GM18508 (cell line): ENCODE measurements around the gene MIA2.
"Not testable (repeated sequence)": the region's sequence is repeated elsewhere in the genome, so short reads cannot be mapped to it uniquely, and the experiment has no call there.

Experiments
- ATAC-seq: cut with Tn5 transposase; IDR thresholded peaks from one replicate; pipeline ENCODE4 v1.9.1; 2021; ENCODE audit warnings: moderate number of reproducible peaks; ENCODE audit not compliant: insufficient read depth, unreplicated experiment

Gene MIA2

GRCh38 chr14:39233680-39234326 lies at the start of gene MIA2:
TSS of gene MIA2 (plus strand) at chr14:39233915. CDS start at chr14:39234115, 200 bp downstream.
- ATAC-seq: no peak

GRCh38 chr14:39184628-39185255 lies 49.0 kb upstream of the MIA2 start:
- no peak for ATAC-seq

DNA sequence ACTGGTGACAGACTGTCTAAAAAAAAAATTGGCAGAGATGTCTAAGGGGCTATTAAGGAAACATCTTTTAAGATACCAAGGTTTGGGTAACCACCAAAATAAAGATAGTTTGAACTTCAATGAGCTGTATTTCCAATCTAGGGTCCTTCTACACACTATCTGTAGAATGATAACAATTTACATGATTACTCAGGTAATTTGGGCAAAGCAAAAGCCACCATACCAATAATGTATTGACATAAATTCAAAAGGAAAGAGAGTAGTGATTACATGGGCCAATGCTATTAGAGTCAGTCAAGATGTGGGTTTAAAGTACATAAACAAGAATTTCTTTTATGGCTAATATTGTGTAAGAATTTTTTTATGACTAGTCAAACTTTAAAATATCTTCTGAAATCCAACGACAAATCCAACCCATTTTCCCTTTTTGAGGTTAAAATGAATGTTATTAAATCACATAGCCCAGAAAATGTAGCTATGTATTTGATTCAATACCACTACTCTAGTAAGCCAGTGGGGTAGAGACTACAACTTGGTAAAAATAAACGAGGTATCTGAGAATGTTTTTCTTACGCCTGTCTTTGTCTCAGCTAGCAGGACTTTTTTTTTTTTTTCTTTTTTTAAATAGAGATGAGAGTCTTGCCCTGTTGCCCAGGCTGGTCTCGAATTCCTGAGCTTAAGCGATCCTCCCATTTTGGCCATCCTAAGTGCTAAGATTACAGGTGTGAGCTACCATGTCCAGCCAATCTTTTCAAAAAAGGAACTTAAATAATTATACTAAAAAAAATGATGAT lies 48.3 kb upstream of the MIA2 start:
- no peak for ATAC-seq

DNA sequence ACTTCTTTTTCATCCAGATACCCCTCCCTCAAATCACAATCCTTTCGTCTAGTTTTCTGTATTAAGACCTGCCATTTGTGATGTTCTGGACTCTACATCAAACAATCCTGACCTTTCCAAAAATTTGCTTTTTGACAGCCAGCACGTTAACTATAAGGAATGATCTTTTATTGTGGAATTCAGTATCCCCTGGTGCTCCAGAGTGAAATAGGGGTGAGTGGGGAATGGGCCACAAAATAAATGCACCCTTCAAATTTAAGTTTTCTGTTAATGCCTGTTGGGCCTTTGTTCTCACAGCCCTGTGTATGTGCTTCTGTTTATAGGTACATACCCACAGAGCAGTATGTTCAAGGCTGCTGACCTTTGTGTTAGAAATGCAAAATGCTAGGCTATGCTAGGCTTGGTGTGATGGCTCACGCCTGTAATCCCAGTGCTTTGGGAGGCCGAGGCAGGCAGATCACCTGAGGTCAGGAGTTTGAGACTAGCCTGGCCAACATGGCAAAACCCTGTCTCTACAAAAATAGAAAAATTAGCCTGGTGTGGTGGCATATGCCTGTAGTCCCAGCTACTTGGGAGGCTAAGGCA lies 46.7 kb upstream of the MIA2 start:
- no peak for ATAC-seq

DNA sequence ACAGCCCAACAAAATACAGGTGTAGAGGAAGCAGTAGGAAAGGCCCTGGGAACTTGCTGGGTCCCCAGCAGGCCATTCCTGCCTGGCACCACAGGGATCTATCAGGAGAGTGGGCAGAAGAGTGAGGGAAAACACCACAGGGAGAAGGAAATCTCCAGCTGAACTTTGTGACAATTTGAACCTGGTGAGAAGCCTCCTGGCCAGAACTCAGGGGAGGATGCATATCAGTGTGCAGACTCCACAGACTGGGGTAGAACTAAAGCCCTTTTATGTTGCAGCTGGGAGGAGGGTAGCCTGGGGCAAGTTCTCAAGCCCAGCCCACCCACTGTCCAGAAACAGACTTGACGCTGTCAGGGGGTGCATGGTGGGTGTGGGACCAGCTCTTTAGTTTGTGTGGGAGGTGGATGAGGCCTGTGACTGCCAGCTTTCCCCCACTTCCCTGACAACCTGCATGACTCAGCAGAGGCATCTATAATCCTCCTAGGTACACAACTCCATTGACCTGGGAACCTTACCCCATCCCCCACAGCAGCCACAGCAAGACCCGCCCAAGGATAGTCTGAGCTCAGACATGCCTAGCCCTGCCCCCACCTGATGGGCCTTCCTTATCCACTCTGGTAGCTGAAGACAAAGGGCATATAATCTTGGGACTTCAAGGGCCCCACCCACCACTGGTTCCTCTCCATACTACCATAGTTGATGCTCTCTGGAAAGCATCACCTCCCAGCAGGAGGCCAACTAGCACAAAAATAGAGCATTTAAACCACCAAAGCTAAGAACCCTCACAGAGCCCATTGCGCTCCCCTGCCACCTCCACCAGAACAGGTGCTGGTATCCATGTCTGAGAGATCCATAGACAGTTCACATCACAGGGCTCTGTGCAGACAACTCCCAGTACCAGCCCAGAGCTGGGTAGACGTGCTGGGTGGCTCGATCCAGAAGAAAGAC lies 29.8 kb upstream of the MIA2 start:
- ATAC-seq: no peak

DNA sequence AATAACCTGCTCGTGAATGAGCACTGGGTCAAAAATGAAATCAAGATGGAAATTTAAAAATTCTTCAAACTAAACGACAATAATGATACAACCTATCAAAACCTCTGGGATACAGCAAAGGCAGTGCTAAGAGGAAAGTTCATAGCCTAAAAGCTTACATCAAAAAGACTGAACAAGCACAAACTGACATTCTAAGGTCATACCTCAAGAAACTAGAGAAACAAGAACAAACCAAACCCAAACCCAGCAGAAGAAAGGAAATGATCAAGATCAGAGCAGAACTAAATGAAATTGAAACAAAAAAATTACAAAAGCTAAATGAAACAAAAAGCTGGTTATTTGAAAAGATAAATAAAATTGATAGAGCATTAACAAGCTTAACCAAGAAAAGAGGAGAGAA lies 26.3 kb upstream of the MIA2 start:
- not testable (repeated sequence) for ATAC-seq

- ATAC-seq: no peak
Observed at GRCh38 chr14:39211109-39211741, 22.5 kb upstream of the MIA2 start.

GRCh38 chr14:39212034-39212433 lies 21.7 kb upstream of the MIA2 start:
- no peak for ATAC-seq

GRCh38 chr14:39212693-39213092 lies 21.0 kb upstream of the MIA2 start:
- ATAC-seq: no peak

- no peak for ATAC-seq
Observed at GRCh38 chr14:39217214-39217879, 16.4 kb upstream of the MIA2 start.

DNA sequence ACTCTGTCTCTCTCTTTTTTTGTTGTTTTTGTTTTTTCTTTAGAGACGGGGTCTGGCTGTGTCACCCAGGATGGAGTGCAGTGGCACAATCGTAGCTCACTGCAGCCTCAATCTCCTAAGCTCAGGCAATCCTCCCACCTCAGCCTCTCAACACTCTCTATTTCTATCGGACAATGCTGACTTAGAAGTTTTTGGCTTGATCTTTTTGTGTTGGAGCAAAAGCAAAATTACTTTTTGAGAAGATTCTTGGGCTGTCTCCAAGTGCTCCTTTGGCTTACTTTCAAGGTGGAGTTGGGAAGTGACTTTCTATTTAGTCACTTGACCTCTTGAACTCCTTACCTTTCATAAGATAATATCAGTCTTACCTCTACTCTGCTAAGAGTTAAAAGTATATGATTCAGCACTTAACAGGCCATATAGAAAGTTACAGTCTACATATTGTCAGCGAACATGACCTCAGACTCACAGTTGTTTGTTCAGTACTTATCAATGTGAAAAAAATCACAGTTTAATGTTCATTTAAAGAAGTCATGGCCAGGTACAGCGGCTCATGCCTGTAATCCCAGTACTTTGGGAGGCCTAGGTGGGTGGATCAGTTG lies 15.4 kb upstream of the MIA2 start:
- no peak for ATAC-seq

GRCh38 chr14:39219075-39219499 lies 14.6 kb upstream of the MIA2 start:
- ATAC-seq: no peak

DNA sequence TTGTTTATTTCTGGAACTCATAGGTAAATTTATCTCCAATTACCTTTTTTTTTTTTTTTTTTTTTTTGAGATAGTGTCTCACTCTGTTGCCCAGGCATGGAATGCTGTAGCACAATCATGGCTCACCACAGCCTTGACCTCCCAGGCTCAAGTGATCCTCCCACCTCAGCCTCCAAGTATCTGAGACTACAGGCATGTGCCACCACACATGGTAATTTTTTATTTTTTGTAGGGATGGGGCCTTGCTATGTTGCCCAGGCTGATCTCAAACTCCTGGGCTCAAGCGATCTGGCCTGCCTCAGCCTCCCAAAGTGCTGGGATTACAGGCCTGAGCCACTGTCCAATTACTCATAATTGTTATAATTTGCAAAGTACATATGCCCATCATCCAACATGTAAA lies 13.2 kb upstream of the MIA2 start:
- ATAC-seq: not testable (repeated sequence)

GRCh38 chr14:39228044-39228443 lies 5.7 kb upstream of the MIA2 start:
- ATAC-seq: no peak

DNA sequence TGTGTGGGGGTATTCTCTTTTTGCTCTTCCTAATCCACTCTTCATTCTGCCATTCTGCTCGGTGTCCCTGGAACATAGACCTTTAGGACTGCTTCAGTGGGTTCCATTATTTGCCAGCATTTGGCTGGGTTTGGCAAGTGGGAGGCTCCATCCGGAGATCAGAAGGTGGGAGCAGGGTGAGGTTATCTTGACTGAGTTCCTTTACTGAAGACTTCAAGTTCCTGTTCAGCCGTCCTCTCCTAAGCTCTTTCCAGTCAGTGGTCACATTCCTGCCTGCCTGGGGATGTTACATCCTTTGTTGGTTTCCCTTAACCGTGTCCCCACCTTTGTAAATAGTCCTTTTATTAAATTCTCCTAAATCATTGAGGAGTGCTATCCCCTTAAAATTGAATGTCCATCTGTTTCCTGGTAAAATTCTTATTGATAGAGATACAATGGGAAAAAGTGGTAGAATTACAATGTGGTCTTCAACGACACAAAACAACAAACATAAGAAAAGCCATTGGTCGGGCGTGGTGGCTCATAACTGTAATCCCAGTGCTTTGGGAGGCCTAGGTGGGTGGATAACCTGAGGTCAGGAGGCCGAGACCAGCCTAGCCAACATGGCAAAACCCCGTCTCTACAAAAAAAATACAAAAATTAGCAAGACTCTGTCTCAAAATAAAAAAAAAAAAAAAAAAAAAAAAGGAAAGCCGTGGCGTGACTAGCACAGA lies 5.0 kb upstream of the MIA2 start:
- no peak for ATAC-seq

- no peak for ATAC-seq
Observed at GRCh38 chr14:39229222-39229543, 4.5 kb upstream of the MIA2 start.

GRCh38 chr14:39229601-39230110 lies 4.1 kb upstream of the MIA2 start:
- ATAC-seq: no peak
